ENCODE results near the gene OPHN1.
"Not testable (repeated sequence)": the region's sequence is repeated elsewhere in the genome, so short reads cannot be mapped to it uniquely, and the experiment has no call there.

OPHN1 gene

DNA sequence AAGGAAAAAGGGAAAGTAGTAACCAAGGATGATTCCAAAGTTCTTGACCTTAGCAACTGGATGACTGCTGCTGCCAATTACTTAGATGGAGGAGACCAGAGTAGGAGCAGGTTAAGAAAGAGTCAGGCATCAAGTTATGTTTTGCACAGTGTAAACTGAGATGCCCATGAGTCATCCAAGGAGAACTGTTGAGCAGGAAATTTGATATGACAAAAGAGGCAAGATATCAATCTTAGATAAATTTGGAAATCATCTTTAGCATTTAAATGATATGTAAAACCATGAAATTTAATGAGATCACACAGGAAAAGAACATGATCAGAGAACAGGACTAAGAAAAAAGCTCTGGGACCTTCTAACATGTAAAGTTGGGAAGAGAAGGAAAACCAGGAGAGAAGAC, 361.3 kb downstream of the OPHN1 start:
- DNase-seq (ENCODE audit: low read depth in 2 of 2) = no peak

DNA sequence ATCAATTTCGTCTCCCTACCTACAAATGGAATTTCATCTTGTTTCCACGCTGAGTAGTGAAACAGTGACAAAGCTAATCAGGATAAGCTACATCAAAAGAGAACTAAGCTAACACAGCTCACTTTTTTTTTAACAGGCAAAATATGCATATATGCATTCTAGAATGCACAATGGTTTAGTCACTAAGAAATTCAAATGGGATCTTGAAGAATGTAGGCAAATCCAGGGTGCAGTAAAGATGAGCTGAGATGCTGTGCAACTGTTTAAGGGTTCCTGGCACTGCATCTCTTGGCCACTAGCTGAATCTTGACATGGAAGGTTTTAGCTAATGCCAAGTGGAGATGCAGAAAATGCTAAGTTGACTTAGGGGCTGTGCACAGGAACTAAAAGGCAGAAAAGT, 363.2 kb downstream of the OPHN1 start:
- DNase-seq (ENCODE audit: low read depth in 2 of 2) = not testable (repeated sequence)

DNA sequence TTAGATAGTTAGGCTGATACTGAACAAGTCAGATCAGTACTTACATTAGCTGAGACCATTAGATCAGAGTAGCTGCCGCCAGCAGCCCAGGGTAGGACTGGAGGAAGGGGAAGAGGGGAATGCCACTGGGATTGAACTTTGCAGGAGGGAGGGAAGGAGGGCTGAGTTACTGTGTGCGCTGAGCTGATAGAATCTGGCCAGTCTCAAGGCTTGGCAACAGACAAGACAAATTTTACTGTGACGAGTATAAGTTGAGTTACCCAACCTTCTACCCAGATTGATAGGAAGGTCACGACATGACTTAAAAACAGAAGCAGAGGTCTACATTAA, 372.1 kb downstream of the OPHN1 start:
- no peak for DNase-seq (ENCODE audit: low read depth in 2 of 2)

DNA sequence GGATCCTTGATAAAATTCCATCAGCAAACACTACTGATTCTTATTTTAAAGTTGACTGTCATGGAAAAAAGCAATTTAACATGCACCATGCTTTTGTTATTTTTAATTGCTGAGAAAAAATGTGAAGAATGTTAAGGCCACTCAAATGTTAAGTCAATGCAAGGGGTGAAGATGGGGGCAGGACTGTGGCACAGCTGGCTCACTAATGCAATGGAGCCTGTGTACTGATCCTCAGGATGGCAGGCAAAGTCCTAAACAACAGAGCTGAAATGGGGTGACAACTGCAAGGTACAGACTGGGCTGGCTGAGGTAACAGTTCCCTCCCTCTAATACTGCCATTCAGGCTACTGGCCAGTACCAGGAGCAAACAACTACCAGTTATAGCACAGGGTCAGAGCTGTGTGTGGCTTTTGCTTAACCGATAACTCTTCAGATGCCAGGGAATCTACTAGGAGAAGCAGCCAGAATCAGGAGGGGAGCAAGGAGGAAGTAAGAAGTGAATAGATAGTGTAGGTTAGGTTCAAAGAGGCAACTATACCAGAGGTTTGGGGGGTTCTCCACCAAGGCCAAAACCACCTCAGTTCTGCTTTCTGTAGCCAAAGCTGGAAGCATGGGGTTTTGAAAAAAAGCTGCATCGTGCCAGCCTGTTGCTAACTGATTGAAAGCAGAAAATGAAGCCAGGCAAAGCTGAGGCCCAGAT, 372.6 kb downstream of the OPHN1 start:
- no peak for DNase-seq (ENCODE audit: low read depth in 2 of 2)

DNA sequence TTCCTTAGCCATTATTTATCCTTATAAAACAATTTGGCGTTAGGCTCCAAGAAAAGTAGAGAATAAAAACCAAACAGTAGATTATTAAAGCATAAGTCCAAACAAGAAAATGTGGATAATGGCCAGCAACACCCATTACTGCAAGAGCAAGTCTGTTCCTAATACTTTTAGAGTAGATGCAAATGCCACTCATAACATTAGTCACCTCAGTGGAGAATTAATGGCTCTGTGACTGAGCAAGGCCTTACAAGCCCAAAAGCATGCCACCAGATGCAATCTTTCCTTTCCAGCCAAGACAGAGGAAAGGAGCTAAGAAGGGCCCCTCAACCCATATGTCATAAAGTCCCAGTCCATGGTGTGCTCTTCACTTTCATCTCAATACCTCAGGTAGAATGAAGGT, 373.8 kb downstream of the OPHN1 start:
- no peak for DNase-seq (ENCODE audit: low read depth in 2 of 2)

DNA sequence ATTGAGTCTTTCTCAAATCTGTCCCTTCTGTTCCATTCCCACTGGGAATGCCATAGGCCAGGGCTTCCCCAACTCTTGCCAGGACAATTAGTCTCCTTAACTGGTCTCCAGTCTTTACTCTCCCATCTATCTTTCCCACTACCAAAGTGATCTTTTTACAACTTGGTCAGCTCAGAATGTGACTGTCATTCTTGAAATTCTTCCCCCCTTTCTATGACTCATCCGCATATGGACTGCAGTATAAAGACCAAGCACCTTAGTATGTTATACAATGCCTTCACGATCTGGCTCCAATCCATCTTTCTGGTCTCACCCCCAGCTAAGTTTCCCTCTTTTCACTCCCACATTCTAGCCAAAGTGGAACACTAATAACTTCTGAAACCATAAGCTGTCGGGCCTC, 383.8 kb downstream of the OPHN1 start:
- DNase-seq (ENCODE audit: low read depth in 2 of 2) = no peak

DNA sequence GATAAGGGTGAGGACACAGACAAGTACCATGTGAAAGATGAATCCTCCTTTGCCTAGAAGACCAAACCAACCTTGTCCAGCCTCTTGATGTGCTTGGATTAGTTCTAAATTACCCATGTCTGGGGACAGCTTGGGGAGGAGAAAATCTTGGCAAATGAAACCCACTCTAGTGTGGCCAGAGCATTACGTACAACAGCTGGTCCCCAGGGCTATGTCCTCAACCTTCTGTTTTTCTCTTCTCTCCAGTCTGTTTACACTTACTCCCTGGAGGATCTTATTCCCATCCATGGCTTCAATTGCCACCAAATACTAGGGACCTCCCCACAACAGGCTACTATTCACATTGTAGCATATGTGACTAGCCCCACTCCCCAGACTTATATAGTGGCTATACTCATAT, 384.5 kb downstream of the OPHN1 start:
- DNase-seq (ENCODE audit: low read depth in 2 of 2) = no peak

DNA sequence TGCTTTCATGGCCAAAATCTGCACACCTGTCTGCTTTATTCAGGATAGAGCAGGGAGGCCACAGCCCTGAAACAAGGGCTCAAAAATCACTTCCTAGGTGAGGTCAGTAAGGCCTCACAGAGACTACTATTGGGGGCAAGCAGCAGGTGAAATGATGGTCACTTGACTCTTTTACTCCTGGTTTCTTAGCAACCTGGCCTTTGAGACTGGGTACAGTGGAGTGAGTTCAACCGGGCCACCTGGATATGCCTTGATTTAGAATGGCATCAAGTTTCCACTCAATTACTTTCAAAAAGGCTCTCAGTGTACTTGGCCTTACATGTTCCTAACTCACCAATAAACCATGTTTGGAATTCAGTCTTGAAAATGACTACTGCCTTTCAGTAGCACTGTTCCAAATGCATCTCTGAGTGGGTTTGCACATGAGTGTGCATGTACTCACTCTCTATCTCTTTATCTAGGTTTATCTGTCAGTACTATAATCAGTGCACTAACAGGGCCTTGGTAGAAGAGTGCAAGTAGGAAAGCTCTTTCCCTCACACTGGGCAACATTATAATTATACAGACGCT, 388.2 kb downstream of the OPHN1 start:
- DNase-seq (ENCODE audit: low read depth in 2 of 2) = no peak

DNA sequence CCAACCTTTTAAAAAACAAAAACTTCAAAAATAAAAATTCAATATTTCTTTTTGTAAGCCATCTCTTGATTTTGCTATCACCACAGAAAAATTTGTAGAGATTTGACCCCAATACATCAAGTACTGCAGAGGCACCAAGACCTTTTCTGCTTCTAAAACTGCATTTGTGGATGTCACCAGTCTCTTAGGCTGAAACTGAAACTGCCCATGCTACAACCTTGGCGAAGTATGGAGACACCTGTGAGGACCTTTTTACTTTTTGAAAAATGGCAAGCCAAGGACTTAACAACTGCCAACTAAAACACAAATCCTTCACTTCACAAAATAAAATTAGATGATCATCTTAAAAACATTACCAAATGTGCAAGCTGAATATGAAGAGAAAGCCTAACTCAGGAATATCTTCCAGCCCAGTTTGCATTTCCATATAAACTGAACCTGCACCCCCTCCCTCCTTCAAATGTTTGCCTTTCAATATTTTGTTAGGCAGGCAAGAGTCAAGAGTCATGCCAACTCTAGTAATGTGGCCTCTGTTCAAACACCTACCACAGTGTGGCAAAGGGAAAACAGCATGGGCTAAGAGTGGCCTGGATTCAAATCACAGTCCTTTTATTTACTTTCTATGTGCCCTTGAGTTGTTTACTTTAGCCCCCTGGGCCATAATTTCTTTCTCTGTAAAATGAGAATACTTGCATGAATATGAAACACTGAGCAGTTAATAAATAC, 389.4 kb downstream of the OPHN1 start:
- DNase-seq (ENCODE audit: low read depth in 2 of 2) = no peak

DNA sequence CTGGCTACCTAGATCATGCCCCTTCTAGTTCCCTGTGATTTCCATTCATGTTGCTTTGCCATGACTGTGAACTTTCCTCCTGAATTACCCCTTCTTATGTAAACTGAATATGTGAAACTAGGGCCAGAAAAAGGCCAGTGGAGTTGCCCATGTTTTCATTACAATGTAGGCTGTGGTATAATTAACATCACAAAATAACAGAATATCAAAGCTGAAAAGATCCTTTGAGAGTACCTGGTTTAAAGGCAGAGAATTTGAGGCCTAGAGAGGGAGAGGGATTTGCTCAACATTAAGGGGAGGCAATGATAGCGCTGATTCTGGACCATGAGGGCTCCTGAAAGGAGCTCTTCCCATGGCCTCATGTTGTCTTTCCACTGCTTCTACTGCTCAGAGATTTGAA, 392.2 kb downstream of the OPHN1 start:
- DNase-seq (ENCODE audit: low read depth in 2 of 2) = no peak

DNA sequence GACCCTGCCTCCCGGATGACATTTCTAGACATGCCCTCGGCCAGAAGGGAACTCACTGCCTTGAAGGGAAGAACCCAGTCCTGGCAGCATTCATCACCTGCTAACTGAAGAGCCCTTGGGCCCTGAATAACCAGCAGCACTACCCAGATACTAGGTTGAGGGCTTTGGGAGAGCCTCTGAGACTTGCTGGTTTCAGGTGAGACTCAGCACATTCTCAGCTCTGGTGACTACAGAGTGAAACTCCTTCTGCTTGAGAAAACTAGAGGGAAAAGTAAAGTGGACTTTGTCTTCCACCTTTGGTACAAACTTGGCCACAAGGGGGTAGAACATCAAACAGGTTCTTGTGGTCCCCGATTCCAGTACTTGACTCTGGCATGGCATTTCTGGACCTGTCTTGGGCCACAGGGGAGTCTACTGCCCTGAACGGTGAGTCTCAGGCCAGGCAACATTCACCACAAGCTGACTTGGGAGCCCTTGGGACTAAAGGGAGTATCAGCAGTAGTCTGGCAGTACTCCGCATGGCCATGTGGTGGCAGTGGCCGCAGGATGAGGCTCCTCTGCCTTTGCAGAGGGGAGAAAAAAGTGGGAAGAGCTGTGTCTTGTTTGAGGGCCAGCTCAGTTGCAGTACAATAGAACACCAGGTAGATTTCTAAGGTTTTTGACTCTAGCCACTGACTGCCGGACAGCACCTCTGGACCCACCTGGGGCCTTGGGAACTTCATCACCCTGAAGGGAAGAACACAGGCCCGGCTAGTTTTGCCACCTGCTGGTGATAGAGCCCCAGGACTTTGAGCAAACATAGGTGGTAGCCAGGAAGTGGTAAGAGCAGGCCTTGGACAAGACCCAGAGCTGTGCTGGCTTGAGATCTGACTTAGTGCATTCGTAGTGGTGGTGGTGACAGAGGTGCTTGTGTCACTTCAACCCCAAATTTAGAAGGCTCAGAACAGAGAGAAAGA, 414.8 kb downstream of the OPHN1 start:
- no peak for DNase-seq (ENCODE audit: low read depth in 2 of 2)

DNA sequence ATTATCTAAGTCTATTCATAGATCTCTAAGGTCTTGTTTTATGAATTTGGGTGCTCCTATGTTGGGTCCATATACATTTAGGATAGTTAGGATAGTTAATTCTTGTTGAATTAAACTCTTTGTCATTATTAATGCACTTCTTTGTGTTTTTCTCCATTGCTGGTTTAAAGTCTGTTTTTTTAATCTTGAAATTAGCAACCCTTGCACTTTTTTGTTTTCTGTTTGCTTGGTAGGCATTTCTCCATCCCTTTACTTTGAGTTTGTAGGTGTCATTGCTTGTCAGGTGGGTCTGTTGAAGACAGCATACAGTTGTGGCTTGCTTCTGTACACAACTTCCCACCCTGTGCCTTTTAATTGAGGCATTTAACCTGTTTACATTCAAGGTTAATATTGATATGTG, 434.8 kb downstream of the OPHN1 start:
- DNase-seq (ENCODE audit: low read depth in 2 of 2) = no peak

Measured in stimulated activated CD4-positive, alpha-beta T cell treated with anti-CD3 and anti-CD28 coated beads, Interleukin-4, amount 100 ng/mL, for 48 hours (primary cell).